Ascending aorta (tissue), 2 donors: Measurements from ENCODE around the gene ANO4. TPM values are rescaled to one million over a fixed set of nuclear protein-coding genes. Genes with fewer than 3 reads are reported as not detected.

ENCODE experiments used
- DNase-seq, 2 donors: peaks; one replicate each; pipeline ENCODE4 v3.0.0-alpha.2; 2019; ENCODE audit warnings: low spot score in 2 of 2
- H3K27ac ChIP-seq, 2 donors: fragments of 200-600 bp; sonication (generic); one replicate each; pipeline ENCODE4 v1.5.1; 2016 to 2017; ENCODE audit warnings: mild to moderate bottlenecking in 1 of 2
- H3K27me3 ChIP-seq: fragments of 200-600 bp; sonication (generic); one replicate; pipeline ENCODE4 v1.5.1; 2017
- H3K36me3 ChIP-seq, 2 donors: fragments of 200-600 bp; sonication (generic); one replicate each; pipeline ENCODE4 v1.5.1; 2016
- H3K4me1 ChIP-seq, 2 donors: fragments of 200-600 bp; sonication (generic); one replicate each; pipeline ENCODE4 v1.5.1; 2016 to 2017; ENCODE audit warnings: mild to moderate bottlenecking in 1 of 2
- H3K4me3 ChIP-seq, 2 donors: fragments of 200-600 bp; sonication (generic); one replicate each; pipeline ENCODE4 v1.5.1; 2016 to 2017; ENCODE audit warnings: mild to moderate bottlenecking in 1 of 2
- H3K9me3 ChIP-seq, 2 donors: fragments of 200-600 bp; sonication (generic); one replicate each; pipeline ENCODE4 v1.5.1; 2016
- intact Hi-C: fragments of 100-400 bp; cut with DNase I; formaldehyde crosslinking; loops from one replicate; pipeline ENCODE4 v1.15.1; 2023
- total RNA-seq: library from RNA; depleted of rRNA; stranded (reverse); fragments of >200 nt; gene quantifications from one replicate; pipeline ENCODE4 v1.1.0, GENCODE V29; 2016
- TF ChIP-seq, protein P1 (sequence below), 3 experiments: fragments of 200-600 bp in 2 of 3; fragments of 450-650 bp in 1 of 3; sonication (generic) in 2 of 3; IDR thresholded peaks; one replicate each; pipeline ENCODE4 v1.5.1; 2016 to 2019; ENCODE audit warnings: antibody characterized with exemption in 3 of 3, mild to moderate bottlenecking in 1 of 3, moderate library complexity in 1 of 3

ANO4 gene
- total RNA-seq, 1 donor from 2014 or later: 0.11 TPM

DNA sequence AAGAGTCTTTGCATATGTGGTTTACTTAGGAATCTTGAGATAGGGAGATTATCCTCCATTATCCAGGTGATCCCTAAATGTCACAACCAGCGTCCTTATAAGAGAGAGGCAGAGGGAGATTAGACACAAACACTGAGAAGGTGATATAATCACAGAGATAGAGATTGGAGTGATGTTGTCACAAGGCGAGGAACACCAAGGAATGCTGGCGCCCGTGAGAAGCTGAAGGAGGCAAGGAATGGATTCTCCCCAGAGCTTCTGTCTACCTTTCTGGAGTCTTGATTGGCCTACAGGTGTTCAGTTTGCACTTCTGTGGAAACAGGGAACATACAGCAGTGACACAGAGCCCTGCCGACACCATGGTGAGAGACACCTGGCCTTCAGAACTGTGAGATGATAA, 101.6 kb downstream of the ANO4 start:
- DNase-seq: no peak
- no peaks in the 10 kb centered on the region for H3K9me3 ChIP-seq
- H3K27ac ChIP-seq: no peak overlapping the region
- H3K4me3 ChIP-seq: no peak overlapping the region
- intact Hi-C loops: no loop called here
- no peaks in the 10 kb centered on the region for H3K27me3 ChIP-seq
- TF ChIP-seq, protein P1, sequence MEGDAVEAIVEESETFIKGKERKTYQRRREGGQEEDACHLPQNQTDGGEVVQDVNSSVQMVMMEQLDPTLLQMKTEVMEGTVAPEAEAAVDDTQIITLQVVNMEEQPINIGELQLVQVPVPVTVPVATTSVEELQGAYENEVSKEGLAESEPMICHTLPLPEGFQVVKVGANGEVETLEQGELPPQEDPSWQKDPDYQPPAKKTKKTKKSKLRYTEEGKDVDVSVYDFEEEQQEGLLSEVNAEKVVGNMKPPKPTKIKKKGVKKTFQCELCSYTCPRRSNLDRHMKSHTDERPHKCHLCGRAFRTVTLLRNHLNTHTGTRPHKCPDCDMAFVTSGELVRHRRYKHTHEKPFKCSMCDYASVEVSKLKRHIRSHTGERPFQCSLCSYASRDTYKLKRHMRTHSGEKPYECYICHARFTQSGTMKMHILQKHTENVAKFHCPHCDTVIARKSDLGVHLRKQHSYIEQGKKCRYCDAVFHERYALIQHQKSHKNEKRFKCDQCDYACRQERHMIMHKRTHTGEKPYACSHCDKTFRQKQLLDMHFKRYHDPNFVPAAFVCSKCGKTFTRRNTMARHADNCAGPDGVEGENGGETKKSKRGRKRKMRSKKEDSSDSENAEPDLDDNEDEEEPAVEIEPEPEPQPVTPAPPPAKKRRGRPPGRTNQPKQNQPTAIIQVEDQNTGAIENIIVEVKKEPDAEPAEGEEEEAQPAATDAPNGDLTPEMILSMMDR (IDR thresholded peaks at IDR 0.05): no peak
- no peaks in the 10 kb centered on the region for H3K36me3 ChIP-seq
- H3K4me1 ChIP-seq: no peaks in the 10 kb centered on the region

DNA sequence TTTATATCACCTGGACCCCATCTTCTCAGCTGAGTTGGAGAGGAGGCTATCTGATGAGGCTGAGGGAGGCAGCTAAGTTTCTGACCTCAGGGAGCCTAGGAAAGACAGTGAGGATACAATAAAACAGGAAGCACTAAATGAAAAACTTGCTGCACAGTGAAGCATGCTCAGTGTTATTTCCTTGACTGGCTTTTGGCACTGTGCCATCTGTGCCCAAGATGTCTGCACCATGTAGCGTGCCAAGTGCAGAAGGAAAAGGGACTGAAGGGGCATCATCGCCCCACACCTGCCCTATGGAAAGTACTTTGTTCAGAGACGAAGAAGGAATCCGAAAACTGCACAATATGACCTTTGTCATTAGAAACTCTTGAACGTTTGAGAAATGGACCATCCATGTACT, 102.7 kb downstream of the ANO4 start:
- no peaks in the 10 kb centered on the region for H3K4me1 ChIP-seq
- H3K27ac ChIP-seq: no peak overlapping the region
- TF ChIP-seq, protein P1 (IDR thresholded peaks at IDR 0.05): no peak
- H3K36me3 ChIP-seq: no peaks in the 10 kb centered on the region
- DNase-seq: no peak
- no peak overlapping the region for H3K4me3 ChIP-seq
- intact Hi-C loops: no loop called here
- H3K9me3 ChIP-seq: no peaks in the 10 kb centered on the region
- H3K27me3 ChIP-seq: no peaks in the 10 kb centered on the region

DNA sequence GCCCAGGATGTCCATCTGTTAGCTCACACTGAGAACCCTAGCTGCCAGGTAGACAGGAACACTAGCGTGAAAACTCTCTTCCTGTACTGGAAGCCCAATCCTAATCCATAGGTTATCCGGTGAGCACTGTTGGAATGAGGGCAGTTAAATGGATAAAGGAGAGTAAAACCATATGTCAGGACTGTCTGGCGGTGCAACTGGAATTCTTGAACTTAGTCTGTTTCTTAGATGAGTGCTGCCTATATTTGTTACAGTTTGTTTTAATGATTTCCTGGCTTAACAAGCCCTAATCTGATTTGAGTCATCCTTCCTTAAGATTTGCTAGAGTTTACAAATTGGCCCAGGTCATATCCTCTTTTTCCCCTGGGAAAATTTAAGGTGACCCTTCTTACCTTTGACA, 104.7 kb downstream of the ANO4 start:
- no peak overlapping the region for H3K4me3 ChIP-seq
- intact Hi-C loops: no loop called here
- TF ChIP-seq, protein P1 (IDR thresholded peaks at IDR 0.05): no peak
- no peak for DNase-seq
- no peak overlapping the region for H3K27ac ChIP-seq
- no peaks in the 10 kb centered on the region for H3K9me3 ChIP-seq
- no peaks in the 10 kb centered on the region for H3K4me1 ChIP-seq
- no peaks in the 10 kb centered on the region for H3K36me3 ChIP-seq
- no peaks in the 10 kb centered on the region for H3K27me3 ChIP-seq

DNA sequence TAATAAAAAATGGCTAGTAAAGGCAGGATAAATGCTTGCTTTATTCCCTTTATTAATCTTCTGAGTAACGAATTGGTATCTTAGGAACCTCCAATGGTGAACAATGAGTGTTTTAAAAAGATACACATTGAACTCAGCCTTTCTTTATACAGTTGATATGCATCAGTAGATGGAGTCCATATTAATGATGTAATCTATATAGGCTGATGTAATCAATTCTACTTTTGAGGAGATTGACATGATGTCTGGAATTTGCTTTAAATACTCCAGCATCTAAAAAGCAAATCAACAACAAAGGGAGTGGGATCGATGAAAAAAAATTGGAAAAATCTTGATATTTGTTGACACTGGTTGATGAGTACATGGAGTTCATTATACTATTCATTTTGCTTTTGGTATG, 106.2 kb downstream of the ANO4 start:
- Histone ChIP-seq H3K4me3 (no peak overlapping the region), H3K27me3 (no peaks in the 10 kb centered on the region), H3K36me3 (no peaks in the 10 kb centered on the region), H3K27ac (no peak overlapping the region), H3K4me1 (no peaks in the 10 kb centered on the region), H3K9me3 (no peaks in the 10 kb centered on the region)
- intact Hi-C loops: no loop called here
- DNase-seq: no peak
- TF ChIP-seq, protein P1 (IDR thresholded peaks at IDR 0.05): no peak

DNA sequence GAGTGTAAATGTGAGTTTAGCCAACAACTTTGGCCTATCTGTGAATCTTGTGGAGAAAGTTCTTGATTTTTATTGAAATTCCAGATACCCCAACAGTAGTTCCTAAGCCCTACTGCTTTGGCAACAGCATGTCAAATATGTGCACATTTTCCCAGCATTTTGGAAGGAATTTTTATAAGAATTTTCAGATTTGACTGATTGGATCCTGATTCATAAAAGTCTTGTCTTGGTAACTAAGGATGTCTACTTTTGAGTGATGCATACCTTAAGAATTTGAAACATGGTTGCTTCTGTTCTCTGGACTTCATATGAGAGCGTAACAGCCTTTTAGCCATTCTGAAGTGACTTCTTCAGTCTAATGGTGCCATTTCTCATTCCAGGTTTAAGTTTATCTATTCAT, 106.7 kb downstream of the ANO4 start:
- H3K36me3 ChIP-seq: no peaks in the 10 kb centered on the region
- intact Hi-C loops: no loop called here
- H3K27me3 ChIP-seq: no peaks in the 10 kb centered on the region
- TF ChIP-seq, protein P1 (IDR thresholded peaks at IDR 0.05): no peak
- H3K9me3 ChIP-seq: no peaks in the 10 kb centered on the region
- no peak overlapping the region for H3K4me3 ChIP-seq
- no peak for DNase-seq
- H3K27ac ChIP-seq: no peak overlapping the region
- no peaks in the 10 kb centered on the region for H3K4me1 ChIP-seq

DNA sequence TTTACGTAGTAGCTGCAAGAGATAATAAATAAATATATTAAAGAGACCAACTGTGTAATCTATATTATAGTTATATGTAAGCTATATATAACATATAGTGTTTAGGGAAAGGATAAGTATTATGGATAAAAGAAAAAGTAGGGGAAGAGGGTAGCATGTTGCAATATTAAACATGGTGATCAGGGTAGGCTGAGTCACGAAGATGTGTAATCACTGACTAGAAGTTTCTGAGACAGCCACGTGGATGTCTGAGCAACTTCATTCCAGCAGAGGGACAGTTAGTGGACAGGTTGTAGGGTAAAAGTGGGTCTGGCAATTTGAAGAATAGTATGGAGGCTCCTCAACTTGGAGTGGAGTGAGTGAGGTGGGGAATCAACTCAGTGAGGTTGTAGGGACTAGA, 109.7 kb downstream of the ANO4 start:
- TF ChIP-seq, protein P1 (IDR thresholded peaks at IDR 0.05): no peak
- H3K36me3 ChIP-seq: no peaks in the 10 kb centered on the region
- H3K4me1 ChIP-seq: no peaks in the 10 kb centered on the region
- no peaks in the 10 kb centered on the region for H3K27me3 ChIP-seq
- H3K4me3 ChIP-seq: no peak overlapping the region
- no peaks in the 10 kb centered on the region for H3K9me3 ChIP-seq
- intact Hi-C loops: no loop called here
- no peak overlapping the region for H3K27ac ChIP-seq
- no peak for DNase-seq
